GM19397 (cell line): ENCODE data around the gene RMND1.
A peak's percentile ranks its signal among the peaks of the same experiment; 100 is the strongest.

ENCODE experiments used
- ATAC-seq: cut with Tn5 transposase; IDR thresholded peaks from one replicate; pipeline ENCODE4 v1.9.1; 2021; ENCODE audit warnings: mild to moderate bottlenecking, moderate library complexity; ENCODE audit not compliant: unreplicated experiment

RMND1 gene, protein sequence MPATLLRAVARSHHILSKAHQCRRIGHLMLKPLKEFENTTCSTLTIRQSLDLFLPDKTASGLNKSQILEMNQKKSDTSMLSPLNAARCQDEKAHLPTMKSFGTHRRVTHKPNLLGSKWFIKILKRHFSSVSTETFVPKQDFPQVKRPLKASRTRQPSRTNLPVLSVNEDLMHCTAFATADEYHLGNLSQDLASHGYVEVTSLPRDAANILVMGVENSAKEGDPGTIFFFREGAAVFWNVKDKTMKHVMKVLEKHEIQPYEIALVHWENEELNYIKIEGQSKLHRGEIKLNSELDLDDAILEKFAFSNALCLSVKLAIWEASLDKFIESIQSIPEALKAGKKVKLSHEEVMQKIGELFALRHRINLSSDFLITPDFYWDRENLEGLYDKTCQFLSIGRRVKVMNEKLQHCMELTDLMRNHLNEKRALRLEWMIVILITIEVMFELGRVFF

DNA sequence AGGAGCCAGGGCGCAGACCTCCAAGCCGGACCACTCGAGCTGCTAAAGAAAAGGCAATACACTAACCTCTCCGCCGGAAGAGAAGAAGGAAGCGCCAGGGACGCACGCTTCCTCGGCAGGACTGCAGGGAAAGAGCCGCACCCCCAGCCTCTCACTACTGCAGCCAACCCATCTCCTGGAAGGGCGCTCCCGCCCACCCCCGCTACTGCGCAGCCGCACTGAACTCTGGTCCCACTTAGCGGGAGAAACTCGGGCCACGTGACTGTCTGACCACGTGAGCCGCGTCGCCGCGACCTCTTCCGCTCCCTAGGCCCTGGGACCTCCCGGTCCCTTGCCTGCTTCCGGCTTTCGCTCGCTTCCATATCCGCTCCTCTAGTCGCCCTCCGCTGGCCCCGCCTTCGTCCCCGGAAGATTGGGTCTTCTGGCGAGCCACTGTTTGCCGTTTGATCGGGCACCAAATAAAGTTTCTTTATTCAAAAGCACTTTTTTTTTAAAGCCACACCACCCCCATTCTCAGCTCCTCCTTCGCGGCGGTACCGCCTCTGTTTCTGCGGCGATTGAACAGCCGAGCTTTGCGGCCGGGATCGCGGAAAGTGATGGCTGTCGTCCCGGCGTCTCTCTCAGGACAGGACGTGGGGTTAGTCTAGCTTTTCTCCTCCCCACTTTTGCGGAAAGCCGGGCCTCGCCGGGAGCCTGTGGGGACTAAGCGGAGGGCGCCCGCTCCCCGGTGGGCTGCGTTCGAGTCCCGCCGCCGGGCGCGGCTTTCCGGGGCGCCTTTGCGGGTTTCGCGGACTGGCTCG lies at the start of gene RMND1:
Gene RMND1, minus strand, starts transcription at position 177 of the 800 bp plus-strand sequence. CDS start 6,315 bp downstream, outside the sequence.
- peak; percentile 97 for ATAC-seq

DNA sequence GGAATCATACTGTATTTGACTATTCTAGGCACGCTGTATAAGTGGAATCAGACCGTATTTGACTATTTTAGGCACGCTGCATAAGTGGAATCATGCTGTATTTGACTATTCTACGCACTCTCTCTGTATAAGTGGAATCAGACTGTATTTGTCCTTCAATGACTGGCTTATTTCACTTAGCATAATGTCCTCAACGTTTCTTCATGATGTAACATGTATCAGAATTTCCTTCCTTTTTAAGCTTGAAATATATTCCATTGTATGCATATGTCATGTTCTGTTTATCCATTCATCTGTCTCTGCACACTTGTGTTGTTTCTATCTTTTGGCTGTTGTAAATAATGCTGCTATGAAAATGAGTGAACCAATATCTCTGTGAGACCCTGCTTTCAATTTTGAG lies 47.6 kb upstream of the RMND1 start:
- ATAC-seq, result no peak

DNA sequence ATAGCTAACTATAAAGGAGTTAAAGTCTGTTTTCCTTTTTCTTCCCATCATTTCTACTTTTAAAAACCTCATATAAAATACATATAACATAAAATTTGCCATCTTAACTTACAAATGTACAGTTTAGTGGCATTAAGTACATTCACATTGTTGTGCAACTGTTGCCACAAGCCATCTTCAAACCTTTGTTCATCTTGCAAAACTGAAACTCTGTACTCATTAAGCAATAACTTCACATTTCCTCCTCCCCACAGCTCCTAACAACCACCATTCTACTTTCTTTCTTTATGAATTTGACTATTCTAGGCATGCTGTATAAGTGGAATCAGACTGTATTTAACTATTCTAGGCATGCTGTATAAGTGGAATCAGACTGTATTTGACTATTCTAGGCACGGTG lies 46.4 kb upstream of the RMND1 start:
- peak; percentile 66 for ATAC-seq

DNA sequence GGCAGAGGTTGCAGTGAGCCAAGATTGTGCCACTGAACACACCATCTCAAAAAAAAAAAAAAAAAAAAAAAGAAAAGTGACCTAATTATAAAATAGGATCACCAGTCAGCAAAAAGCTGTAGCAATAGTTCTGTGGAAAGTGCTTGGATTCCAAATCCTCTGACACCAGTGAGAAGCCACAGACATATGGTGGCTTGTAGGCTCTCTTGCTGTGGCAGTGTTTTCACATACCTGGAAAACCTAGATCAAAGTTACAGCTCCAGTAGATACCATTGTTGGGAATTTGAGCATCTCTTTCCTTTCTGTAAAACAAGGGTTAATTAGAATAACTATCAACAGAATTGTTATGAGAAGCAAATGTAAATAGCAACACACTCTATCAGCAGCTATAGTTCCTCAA lies 46.0 kb upstream of the RMND1 start:
- peak; percentile 23 for ATAC-seq

DNA sequence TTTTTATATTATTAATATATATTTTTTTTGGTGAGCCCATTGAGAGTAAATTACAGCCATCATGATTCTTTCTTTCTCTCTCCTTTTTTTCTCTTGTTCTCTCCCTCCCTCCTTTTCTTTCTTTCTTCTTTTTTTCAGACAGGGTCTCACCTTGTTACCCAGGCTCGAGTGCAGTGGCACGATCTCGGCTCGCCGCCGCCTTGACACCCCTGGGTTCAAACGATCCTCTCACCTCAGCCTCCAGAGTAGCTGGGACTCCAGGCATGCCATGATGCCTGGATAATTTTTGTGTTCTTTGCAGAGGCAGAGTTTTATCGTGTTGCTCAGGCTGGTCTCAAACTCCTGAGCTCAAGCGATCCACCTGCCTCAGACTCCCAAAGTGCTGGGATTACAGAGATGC lies 43.5 kb upstream of the RMND1 start:
- no peak for ATAC-seq

DNA sequence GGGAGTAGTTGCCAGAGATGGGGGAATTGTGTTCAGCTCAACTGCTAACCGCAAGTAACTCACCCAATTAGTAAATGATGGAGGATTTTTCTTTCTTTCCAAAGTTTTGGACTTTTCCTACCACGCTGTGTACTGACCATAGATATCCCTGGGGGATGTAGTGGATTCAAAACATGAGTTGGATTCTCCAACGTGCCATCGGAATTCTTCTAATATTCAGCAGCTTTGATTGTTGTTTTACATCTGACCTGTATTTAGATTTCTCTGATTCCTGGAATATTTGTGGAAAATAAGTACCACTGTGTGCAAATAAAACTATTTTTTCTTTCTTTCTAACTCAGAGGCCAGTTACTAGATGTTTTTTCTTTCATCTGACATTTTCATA lies 43.0 kb upstream of the RMND1 start:
- no peak for ATAC-seq

DNA sequence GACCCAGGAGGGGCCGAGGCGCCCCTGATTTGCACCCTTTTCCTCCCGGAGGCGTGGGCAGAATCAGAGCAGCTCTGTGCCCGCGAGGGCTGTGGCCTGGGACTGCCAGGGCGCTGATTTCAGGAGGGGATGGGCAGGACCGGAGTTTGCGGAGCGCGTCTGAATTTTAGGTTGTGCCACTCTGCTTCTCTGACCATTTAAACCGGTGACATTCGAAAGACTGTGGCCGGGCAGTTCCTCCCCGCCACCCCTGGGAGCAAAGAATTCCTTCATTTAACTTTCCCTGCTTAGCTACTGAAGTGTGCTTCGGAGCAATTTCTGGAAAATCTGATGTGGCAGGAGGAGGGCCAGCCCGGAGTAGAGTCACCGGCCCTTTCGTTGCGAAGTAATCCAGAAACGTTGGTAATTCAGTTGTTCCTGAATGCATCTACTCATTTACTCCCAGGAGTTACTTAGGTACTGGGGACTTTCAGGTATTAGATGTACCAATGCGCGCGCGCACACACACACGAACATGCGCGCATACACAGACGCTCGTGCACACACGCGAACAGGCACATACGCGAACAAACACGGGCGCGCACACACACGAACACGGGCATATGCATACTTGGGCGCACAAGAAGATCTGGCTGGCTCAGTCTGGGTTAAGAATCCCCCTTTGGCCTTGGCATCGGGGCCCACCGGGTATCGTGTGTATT lies 42.5 kb upstream of the RMND1 start:
- ATAC-seq, result no peak

DNA sequence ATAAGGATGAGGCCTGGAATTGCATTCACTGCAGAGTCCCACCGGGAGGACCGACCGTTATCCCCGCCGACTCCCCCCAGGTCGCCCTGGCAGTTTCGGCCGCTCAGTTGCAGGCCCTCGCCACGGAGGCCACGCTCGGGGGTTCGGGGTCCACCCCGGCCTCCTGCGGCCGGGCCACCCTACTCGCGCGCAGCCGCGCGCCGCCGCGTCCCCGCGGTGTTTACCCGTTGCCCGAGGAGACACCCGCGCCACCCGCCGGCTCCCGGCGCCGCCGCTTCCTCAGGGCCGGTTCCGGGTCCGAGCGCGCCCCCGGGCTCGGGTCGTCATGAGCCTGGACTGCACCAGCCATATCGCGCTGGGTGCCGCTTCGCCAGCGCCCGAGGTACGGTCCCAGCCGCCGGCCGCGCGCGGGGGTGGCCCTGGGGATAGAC lies 41.9 kb upstream of the RMND1 start, which contains the start of gene CCDC170:
Gene CCDC170, plus strand, starts transcription at position 214 of the 431 bp plus-strand sequence. Its CDS starts 112 bp downstream, at position 326.
- ATAC-seq, result no peak

DNA sequence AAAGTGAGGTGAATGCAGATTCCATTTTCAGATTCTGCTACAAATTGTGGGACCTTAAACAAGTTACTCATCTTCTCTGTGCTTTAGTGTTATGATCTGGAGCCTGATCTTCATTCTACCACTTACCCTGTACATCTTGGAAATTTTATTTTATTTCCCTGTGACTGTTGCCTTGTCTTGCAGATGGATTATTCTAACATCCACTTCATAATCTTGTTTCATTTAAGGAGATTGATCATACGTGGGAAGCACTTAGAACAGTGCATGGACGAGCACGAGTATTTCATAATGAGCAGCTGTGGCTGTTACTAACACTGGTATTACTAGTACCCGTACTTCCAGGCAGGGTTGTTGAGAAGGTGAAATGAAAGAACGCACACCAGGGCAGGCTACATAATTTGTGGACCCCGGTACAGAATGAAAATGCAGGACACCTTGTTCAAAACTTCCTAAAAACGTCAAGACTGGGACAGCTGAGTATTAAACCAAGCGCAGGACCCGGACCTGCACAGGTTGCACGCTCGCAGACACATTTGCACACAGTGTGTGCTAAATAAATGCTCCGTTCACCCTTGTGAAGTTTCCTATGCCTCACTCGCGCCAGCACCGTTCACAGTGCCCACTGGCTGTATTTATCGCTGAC lies 41.4 kb upstream of the RMND1 start:
- no peak for ATAC-seq

DNA sequence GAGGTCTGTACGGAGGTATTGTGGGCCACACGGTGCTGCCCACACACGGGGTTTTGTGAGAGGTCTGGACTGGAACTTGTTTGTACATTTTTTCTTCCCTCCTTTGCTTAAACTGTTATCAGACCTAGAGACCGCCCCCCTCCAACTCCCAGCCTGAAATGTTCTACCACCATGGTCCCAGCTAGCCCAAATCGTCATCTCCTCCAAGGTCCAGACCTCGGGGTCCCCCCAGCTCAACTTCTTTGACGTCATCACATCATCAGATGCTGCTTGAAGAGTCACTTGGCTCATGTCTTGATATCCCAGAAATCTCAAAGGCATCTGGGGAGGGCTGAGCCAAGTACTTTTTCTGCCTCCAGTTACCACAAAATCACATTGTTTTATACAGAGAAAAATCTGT lies 39.1 kb upstream of the RMND1 start:
- ATAC-seq, result no peak

DNA sequence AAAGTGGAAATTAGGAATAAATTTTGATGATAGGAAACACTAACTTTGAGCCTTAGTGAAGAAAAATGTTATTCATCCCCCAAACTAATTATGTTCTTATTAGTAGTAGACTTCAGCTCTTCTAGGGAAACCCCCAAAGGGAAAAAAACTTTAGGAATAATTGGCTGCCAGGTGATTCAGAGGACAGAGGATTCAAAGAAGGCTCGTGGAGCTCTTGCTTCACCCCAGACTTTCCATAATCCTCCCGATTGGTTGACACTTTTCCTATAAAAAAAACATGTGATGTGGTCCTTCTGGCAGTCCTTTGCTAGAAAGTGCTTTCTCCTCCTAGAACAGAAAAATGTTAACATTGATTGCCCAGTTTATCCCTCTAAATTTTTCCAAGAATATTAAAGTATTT lies 36.3 kb upstream of the RMND1 start:
- ATAC-seq, result no peak

DNA sequence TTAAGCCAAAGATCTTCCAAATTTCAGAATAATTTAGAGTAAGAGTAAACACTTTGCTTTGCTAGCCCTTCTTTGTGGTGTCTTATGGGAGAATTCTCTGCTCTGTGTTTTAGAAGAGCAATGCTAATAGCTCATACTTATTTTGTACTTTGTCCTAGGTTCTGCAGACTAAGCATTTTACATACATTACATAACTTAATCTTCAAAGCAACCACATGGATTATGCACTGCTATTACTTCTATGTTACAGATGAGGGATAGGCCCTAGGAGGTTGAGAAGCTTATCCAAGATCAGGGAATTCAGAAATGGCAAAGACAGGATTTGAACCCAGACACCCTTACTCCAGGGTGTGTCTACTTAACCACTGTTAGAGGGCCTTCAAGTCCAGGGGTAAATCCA lies 32.1 kb upstream of the RMND1 start:
- ATAC-seq, result no peak

DNA sequence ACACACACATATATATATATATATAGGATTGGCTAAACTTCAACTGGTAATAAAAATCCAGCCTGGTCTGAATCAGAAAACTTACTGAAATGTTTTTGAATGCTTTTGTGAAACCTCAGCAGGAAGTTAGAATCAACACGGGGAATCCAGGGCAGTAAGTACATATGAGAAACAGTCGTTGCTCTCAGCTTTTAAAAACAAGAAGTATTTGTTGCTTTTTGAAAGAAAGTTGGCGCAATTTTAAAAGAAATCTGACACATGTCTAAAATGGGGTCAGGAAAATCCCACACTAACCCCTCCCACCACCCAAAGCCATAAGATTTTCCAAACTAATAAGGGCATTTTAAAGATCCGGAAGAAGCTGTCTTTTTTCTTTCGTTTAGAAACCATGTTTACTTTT lies 30.4 kb upstream of the RMND1 start:
- no peak for ATAC-seq

DNA sequence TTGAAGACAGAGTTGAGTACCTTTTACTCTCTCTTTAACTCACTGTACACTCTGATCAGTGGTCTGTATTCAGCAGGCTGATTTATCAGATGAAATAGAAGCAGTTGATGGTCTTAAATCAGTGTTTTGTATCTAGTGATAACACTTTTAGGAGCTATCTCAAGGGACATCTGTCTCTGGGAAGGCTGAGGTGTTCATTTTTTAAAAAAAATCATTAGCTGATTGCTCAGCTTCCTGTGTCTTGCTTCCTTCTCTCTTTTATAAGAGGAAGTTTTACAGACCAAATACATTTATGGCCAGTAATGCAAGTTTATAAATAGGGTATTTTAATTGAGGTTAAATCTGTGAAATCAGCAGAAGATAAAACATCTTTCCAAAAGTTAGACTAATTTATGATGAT lies 29.9 kb upstream of the RMND1 start:
- ATAC-seq, result no peak

DNA sequence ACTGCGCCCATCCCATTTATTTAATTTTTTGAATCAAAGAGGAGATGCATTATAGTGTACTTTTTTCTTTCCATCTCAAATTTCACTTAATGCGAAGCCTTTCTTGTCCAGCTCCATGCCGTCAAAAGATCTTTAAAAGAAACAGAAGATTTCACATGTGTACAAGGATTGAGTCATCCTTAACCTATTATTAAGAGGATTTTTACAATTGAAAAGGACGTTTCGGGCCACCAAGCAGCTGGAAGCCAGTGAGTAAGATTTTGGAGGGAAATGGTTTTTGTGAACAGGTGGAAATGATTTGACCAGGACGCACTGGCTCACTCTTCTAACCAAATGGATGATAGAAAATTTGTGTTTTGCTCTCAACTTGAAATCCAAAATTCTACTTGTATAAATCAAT lies 26.7 kb upstream of the RMND1 start:
- ATAC-seq, result no peak

DNA sequence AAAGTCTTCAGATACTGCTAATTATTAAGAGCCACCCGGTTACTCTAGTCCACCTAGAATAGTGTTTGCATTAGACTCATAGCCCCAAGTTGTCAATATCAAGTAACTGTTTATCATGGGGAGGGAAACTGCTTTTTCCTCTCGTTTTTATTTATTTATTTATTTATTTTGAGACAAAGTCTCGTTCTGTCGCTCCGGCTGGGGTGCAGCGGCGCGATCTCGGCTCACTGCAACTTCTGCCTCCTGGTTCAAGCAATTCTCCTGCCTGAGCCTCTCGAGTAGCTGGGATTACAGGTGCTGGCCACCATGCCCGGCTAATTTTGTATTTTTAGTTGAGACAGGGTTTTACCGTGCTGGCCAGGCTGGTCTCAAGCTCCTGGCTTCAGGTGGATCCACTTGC lies 25.8 kb upstream of the RMND1 start:
- ATAC-seq, result no peak

DNA sequence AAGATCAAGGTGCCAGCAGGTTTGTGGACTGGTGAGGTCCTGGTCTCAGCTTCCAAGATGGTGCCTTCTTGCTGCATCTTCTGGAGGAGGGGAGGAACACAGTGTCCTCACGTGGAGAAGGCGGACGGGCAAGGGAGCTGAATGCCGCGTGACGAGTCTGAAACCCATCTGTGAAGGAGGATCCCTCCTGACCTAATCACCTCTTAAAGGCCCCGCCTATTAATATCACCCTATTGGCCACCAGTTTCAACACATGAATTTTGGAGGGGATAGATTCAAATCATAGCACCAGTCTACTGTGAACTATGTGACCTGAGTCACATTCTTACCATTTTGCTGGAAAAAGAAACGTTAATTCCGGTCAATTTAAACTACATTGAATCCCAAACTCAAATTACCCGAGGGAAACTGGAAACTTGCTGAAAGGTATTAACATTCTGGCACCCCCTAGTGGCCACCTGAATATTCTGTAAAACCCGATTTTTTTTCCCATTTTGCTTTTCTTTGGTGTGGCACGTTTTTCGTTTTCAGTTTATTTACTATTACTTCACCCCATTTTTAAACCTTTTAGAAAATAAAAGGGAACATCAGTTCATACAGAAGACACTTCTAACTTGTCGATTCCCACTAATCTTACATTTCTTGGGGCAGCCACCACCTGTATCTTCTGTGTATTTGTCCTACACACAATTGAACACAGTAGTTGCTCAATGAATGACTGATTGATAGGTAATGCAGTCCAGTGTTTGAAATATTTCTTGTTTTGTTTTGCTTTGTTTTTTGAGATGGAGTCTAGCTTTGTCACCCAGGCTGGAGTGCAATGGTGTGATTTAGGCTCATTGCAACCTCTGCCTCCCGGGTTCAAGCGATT lies 24.0 kb upstream of the RMND1 start:
- ATAC-seq, result no peak

DNA sequence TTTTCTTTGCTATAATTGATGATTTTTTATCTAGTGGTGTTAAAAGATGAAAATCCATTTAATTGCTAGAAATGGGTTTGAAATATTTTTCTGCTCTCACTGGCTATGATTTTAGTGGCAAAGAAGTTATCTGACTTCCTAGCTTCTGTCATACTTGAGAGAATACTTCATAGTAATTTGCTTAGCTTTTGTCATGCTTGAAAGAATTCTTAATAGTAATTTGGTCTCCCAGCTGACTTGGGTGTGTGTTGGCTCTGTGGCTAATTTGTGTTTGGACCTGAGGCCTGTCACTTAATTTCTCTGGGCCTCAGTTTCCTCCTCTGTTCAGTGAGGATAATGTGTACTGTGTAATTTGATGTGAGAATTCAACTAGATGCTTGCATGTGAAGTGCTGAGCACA lies 12.8 kb upstream of the RMND1 start:
- ATAC-seq, result no peak

DNA sequence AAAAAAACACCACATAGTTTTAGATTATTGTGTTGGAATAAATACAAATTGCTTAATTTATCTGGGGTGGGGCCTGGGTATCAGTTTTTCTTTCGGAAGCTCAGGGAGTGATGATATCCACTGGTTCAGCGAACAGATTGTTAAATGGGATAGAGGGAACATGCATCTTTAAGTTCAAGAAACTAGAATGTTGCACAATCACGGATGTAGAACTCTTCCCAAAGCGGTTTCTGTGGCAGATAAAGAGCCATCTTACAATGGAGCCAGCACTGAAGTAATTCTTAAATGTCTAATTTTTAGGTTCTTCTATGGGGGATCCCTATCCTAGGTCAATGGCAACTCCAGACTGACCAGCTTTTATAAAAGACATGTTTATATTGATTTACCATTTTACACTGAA lies 9.7 kb upstream of the RMND1 start:
- ATAC-seq, result no peak
